NOMO-1 (cell line): ENCODE results near the gene NECTIN4.
A peak's percentile ranks its signal among the peaks of the same experiment; 100 is the strongest.
"Not testable (repeated sequence)": the region's sequence is repeated elsewhere in the genome, so short reads cannot be mapped to it uniquely, and the experiment has no call there.

Experiments used
- DNase-seq, 2 experiments: peaks; one replicate each; lab custom pipeline; 2025; ENCODE audit not compliant: unreplicated experiment in 2 of 2; lab: John Stamatoyannopoulos, UW

The NECTIN4 gene

GRCh38 chr1:161089251-161089924, at the start of gene NECTIN4:
Gene NECTIN4 (minus strand): TSS chr1:161089558. CDS start chr1:161089296, 262 bp downstream.
- no peak for DNase-seq

- peak in 1 of 2 experiments; percentile 15 for DNase-seq
Observed at GRCh38 chr1:161138431-161138830, 49.1 kb upstream of the NECTIN4 start.

GRCh38 chr1:161137881-161138280, 48.5 kb upstream of the NECTIN4 start:
- DNase-seq = no peak

GRCh38 chr1:161133220-161133740, 43.9 kb upstream of the NECTIN4 start:
- DNase-seq = peak in 1 of 2 experiments; percentile 57

GRCh38 chr1:161132410-161133219, 43.3 kb upstream of the NECTIN4 start, which contains the start of gene DEDD:
Gene DEDD (minus strand): TSS chr1:161132667. CDS start chr1:161124462, 8,205 bp downstream.
- DNase-seq = peak; percentile 95 to 99

GRCh38 chr1:161131523-161132409, 42.4 kb upstream of the NECTIN4 start:
- DNase-seq = no peak

- no peak for DNase-seq
Observed at GRCh38 chr1:161130266-161130665, 40.9 kb upstream of the NECTIN4 start.

- no peak for DNase-seq
Observed at GRCh38 chr1:161128591-161129420, 39.4 kb upstream of the NECTIN4 start.

GRCh38 chr1:161127649-161128048, 38.3 kb upstream of the NECTIN4 start:
- peak in 1 of 2 experiments; percentile 14 for DNase-seq

- no peak for DNase-seq
Observed at GRCh38 chr1:161122967-161123366, 33.6 kb upstream of the NECTIN4 start.

GRCh38 chr1:161121834-161122233, 32.5 kb upstream of the NECTIN4 start:
- DNase-seq = peak; percentile 62 to 68

GRCh38 chr1:161121042-161121650, 31.8 kb upstream of the NECTIN4 start:
- no peak for DNase-seq

GRCh38 chr1:161119092-161119903, 29.9 kb upstream of the NECTIN4 start:
- peak in 1 of 2 experiments; percentile 7 for DNase-seq

GRCh38 chr1:161117759-161118581, 28.6 kb upstream of the NECTIN4 start, which contains the start of the genes NIT1 and PFDN2:
Gene NIT1 (plus strand): TSS chr1:161118105. CDS start chr1:161118177, 72 bp downstream.
Gene PFDN2 (minus strand): TSS chr1:161118037. CDS start chr1:161118026, 11 bp downstream.
- peak; percentile 77 to 86 for DNase-seq

- DNase-seq = not testable (repeated sequence)
Observed at GRCh38 chr1:161115961-161116360, 26.6 kb upstream of the NECTIN4 start.

GRCh38 chr1:161115132-161115711, 25.9 kb upstream of the NECTIN4 start:
- peak in 1 of 2 experiments; percentile 32 for DNase-seq

GRCh38 chr1:161114556-161114955, 25.2 kb upstream of the NECTIN4 start:
- DNase-seq = no peak
